ENCODE results near the gene TOR2A. TPM values are rescaled to one million over a fixed set of nuclear protein-coding genes. Genes with fewer than 3 reads are reported as not detected.

The TOR2A gene
- total RNA-seq, 1 experiment from 2014 or later = 5.8 TPM

- H3K27ac ChIP-seq = no peak overlapping the region
- DNase-seq = no peak
- no peak overlapping the region for H3K4me3 ChIP-seq
- no peaks in the 10 kb centered on the region for H3K36me3 ChIP-seq
- no peaks in the 10 kb centered on the region for H3K27me3 ChIP-seq
- peaks cover 7% of the 10 kb centered on the region; the same call in 1 of the 2 replicates for H3K4me1 ChIP-seq
- H3K9me3 ChIP-seq (replicated peaks) = no peaks in the 10 kb centered on the region
These were observed 4.7 kb upstream of the TOR2A start for GRCh38 chr9:127739614-127740330.

DNA sequence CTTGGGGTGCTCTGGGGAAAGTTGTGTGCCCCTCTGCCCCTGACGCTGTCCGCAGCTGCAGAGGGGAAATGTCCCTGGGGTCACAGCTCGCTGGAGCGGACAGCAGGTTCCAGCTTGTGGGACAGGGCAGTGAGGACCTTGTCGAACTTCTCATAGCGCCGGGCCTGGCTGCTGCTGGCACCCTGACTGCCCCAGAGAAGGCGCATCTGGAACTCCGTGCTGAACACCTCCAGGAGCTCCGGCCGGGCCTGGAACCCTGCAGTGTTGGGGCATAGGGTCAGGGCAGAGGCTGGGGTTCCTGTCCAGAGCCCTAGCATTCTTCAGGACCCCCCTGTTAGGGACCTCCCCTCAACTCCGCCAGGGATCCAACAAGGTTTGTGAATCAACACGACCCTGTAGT lies 3.6 kb upstream of the TOR2A start:
- Histone ChIP-seq H3K27me3 (no peaks in the 10 kb centered on the region), H3K4me3 (no peak overlapping the region), H3K9me3 (replicated peaks) (no peaks in the 10 kb centered on the region), H3K36me3 (no peaks in the 10 kb centered on the region), H3K27ac (no peak overlapping the region), H3K4me1 (peaks cover 7% of the 10 kb centered on the region; the same call in 1 of the 2 replicates)
- DNase-seq = no peak

DNA sequence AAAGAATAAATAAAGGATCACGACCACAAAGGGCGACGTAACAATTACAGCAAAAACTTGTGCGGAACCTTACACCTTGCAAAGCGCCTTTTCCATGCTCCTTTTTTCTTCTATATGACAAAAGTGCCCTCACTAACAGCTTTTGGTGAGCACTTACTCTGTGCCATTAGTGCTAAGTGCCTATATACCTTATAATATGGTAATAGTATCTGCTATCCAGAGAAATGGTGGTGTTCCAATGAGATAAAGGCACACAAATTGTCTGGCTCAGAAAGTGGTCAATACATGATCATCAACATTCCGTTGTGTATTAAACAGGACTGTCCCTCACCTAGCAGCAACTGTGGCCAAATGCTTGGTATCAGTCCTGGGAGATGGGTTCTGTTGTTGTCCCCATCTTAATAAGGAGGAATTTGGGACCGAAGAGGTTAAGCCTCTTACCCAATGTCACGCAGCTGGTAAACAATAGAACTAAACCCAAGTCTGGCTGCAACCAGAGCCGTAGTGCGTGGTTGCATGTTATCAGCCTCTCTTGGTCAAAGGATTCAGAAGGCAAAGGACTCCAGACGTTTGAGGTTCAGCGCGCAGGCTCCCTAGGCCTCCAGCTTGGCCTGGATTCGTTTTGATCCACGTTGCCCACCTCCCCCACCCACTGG lies 564 bp upstream of the TOR2A start:
- Histone ChIP-seq H3K36me3 (no peaks in the 10 kb centered on the region), H3K4me3 (no peak overlapping the region), H3K4me1 (peaks cover 4% of the 10 kb centered on the region; the same call in 1 of the 2 replicates), H3K9me3 (replicated peaks) (no peaks in the 10 kb centered on the region), H3K27me3 (no peaks in the 10 kb centered on the region), H3K27ac (no peak overlapping the region)
- DNase-seq = peak in 1 of 2 experiments; percentile 32

DNA sequence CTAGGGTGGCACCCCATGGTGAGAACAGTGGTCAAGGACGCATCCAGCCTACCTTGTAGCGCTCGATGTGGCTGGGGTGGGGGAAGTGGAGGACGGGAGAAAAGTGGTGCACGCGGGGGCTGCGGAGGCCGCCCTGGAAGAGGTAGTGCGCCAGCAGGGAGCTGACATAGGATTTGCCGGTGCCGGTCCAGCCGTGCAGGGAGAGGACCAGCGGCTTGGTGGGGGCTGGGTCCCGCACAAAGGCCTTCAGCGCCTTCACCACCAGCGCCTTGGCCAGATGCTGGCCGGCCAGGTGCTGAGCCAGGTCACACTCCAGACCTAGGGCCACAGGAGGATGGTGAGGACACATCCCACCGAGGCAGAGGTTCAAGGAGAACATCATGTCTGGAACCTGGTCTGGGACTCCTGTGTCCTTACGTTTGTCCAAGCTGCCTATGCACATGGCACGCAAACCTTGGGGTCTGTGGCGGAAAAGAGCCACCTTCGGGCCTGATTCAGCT lies 797 bp downstream of the TOR2A start:
- Histone ChIP-seq H3K36me3 (no peaks in the 10 kb centered on the region), H3K9me3 (replicated peaks) (no peaks in the 10 kb centered on the region), H3K4me1 (peaks cover 4% of the 10 kb centered on the region; the same call in 1 of the 2 replicates), H3K27me3 (peaks cover 9% of the 10 kb centered on the region; the same call in 1 of the 2 replicates), H3K27ac (no peak overlapping the region), H3K4me3 (peak overlapping the region; percentile 74)
- DNase-seq = no peak

DNA sequence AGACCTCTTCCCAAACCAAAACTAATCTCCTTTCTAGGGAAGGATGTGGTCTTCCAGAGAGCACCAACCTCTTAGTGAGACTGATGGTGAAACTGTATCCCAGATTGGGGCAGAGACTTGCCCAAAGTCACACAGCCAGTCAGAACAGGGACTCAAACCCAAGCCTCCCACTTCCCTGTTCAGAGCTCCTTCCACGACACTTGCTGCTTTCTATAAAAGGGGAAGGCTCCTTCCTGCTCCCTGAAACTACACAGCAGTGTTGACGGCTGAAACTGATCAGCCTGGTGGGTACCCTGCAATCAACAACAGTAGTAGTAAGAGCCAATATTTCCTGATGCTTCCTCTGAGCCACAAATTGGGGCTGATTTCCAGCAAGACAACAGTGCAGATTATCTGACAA lies 1.5 kb downstream of the TOR2A start:
- DNase-seq = no peak
- H3K4me3 ChIP-seq = no peak overlapping the region
- no peaks in the 10 kb centered on the region for H3K9me3 ChIP-seq (replicated peaks)
- H3K27me3 ChIP-seq = peaks cover 15% of the 10 kb centered on the region; the same call in 1 of the 2 replicates
- H3K4me1 ChIP-seq = peaks cover 4% of the 10 kb centered on the region; the same call in 1 of the 2 replicates
- no peaks in the 10 kb centered on the region for H3K36me3 ChIP-seq
- no peak overlapping the region for H3K27ac ChIP-seq

DNA sequence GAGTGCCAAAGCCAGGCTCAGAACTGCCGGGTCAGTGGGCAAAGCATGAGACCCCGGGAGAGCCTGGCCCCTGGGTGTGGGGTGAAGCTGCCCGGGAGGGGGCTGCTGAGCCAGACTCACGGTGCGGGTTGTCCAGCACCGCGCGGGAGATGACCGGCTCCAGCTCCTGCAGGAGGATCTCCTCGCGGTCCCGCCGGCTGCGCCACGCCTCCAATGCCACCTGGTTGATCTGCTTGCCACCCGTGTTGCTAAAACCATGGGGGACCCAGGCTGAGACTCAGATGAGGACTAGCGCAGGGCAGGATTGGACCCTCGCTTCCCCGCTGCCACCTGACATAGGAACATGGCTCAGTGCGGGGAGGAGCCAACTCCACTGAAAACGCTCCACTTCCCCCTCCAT lies 2.6 kb downstream of the TOR2A start:
- peaks cover 4% of the 10 kb centered on the region; the same call in 1 of the 2 replicates for H3K4me1 ChIP-seq
- no peak for DNase-seq
- H3K27ac ChIP-seq = no peak overlapping the region
- no peak overlapping the region for H3K4me3 ChIP-seq
- H3K36me3 ChIP-seq = no peaks in the 10 kb centered on the region
- peaks cover 15% of the 10 kb centered on the region; the same call in 1 of the 2 replicates for H3K27me3 ChIP-seq
- no peaks in the 10 kb centered on the region for H3K9me3 ChIP-seq (replicated peaks)

DNA sequence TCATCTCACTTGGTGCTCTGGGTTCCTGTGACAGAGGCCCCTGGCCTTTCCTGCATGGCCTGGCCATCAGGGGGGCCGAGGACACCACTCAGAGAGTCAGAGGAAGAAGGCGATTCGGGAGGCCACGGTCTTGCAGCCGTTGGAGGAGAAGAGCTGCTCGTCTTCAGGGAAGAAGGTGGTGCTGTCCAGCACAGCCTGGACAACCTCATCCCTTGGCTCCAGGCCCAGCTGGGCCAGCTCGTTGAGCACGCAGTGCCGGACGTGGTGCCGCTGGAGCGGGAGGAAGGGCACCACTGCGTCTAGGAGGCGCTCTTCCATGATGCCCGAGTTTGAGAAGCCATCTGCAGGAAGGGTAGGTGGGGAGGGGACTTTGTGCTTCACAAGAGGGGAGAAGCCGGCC lies 3.2 kb downstream of the TOR2A start:
- Histone ChIP-seq H3K27me3 (peaks cover 15% of the 10 kb centered on the region; the same call in 1 of the 2 replicates), H3K27ac (no peak overlapping the region), H3K36me3 (no peaks in the 10 kb centered on the region), H3K4me3 (no peak overlapping the region), H3K9me3 (replicated peaks) (no peaks in the 10 kb centered on the region), H3K4me1 (peaks cover 4% of the 10 kb centered on the region; the same call in 1 of the 2 replicates)
- DNase-seq = no peak

DNA sequence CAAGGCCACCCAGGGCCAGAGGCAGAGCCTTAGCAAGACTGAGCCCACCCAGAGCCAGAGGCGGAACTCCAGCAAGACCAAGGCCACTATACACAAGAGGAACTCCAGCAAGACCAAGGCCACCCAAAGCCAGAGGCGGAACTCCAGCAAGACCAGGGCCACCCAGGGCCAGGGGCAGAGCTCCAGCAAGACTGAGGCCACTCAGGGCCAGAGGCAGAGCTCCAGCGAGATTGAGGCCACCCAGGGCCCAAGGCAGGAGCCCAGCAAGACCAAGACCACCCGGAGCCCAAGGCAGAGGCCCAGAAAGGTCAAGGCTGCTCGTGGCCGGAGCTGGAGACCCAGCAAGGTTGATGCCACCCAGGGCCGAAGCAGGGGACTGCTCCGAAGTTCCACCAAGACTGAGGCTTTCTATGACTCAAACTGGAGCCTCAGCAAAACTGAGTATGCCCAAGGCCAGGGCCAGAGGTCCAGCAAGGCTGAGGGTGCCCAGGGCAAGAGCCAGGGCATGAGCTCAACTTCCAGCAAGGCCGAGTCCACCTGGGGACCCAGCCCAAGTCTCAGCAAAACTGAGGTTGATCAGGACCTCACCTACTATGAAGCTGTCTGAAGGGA lies 4.2 kb downstream of the TOR2A start:
- peaks cover 15% of the 10 kb centered on the region; the same call in 1 of the 2 replicates for H3K27me3 ChIP-seq
- no peaks in the 10 kb centered on the region; the same call in 1 of the 2 replicates for H3K4me1 ChIP-seq
- H3K36me3 ChIP-seq = no peaks in the 10 kb centered on the region
- H3K9me3 ChIP-seq (replicated peaks) = no peaks in the 10 kb centered on the region
- H3K4me3 ChIP-seq = no peak overlapping the region
- H3K27ac ChIP-seq = no peak overlapping the region
- no peak for DNase-seq

- H3K27me3 ChIP-seq = peaks cover 15% of the 10 kb centered on the region; the same call in 1 of the 2 replicates
- H3K9me3 ChIP-seq (replicated peaks) = no peaks in the 10 kb centered on the region
- DNase-seq = no peak
- H3K36me3 ChIP-seq = no peaks in the 10 kb centered on the region
- no peak overlapping the region for H3K27ac ChIP-seq
- H3K4me3 ChIP-seq = no peak overlapping the region
- H3K4me1 ChIP-seq = no peaks in the 10 kb centered on the region
These were observed 4.8 kb downstream of the TOR2A start for GRCh38 chr9:127730262-127730661.

GRCh38 chr9:127729522-127730256 lies 5.4 kb downstream of the TOR2A start:
- H3K27ac ChIP-seq = no peak overlapping the region
- peaks cover 5% of the 10 kb centered on the region for H3K4me1 ChIP-seq
- H3K4me3 ChIP-seq = no peak overlapping the region
- H3K9me3 ChIP-seq (replicated peaks) = no peaks in the 10 kb centered on the region
- DNase-seq = no peak
- peaks cover 15% of the 10 kb centered on the region; the same call in 1 of the 2 replicates for H3K27me3 ChIP-seq
- H3K36me3 ChIP-seq = no peaks in the 10 kb centered on the region

GRCh38 chr9:127728808-127729207 lies 6.3 kb downstream of the TOR2A start:
- DNase-seq = no peak
- no peaks in the 10 kb centered on the region for H3K9me3 ChIP-seq (replicated peaks)
- no peaks in the 10 kb centered on the region for H3K36me3 ChIP-seq
- H3K27me3 ChIP-seq = peaks cover 15% of the 10 kb centered on the region; the same call in 1 of the 2 replicates
- H3K4me3 ChIP-seq = no peak overlapping the region
- peaks cover 8% of the 10 kb centered on the region for H3K4me1 ChIP-seq
- no peak overlapping the region for H3K27ac ChIP-seq

- no peak for DNase-seq
- no peak overlapping the region for H3K27ac ChIP-seq
- H3K36me3 ChIP-seq = no peaks in the 10 kb centered on the region
- H3K4me3 ChIP-seq = no peak overlapping the region
- no peaks in the 10 kb centered on the region for H3K9me3 ChIP-seq (replicated peaks)
- peaks cover 8% of the 10 kb centered on the region for H3K4me1 ChIP-seq
- H3K27me3 ChIP-seq = peaks cover 21% of the 10 kb centered on the region; the same call in 1 of the 2 replicates
These were observed 8.2 kb downstream of the TOR2A start for GRCh38 chr9:127726871-127727270.

DNA sequence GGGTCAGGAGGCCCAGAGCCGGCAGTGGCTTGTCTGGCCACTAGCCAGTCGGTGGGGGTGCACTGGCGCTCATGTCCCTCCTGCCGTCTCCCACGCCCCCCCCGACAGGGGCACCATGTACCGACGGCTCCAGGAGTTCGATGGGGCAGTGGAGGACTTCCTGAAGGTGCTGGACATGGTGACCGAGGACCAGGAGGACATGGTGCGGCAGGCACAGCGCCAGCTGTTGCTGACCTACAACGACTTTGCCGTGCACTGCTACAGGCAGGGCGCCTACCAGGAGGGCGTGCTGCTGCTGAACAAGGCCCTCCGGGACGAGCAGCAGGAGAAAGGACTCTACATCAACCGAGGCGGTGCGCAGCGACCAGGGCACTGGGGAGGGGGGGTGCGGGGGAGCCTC lies 11.1 kb downstream of the TOR2A start:
- Histone ChIP-seq H3K4me3 (0 out of 2 replicates have a peak overlapping the region, but pooled peaks have one; percentile 16), H3K27ac (no peak overlapping the region), H3K9me3 (replicated peaks) (no peaks in the 10 kb centered on the region), H3K4me1 (peaks cover 8% of the 10 kb centered on the region), H3K27me3 (peaks cover 15% of the 10 kb centered on the region), H3K36me3 (no peaks in the 10 kb centered on the region)
- DNase-seq = peak; percentile 50 to 58

- Histone ChIP-seq H3K9me3 (replicated peaks) (no peaks in the 10 kb centered on the region), H3K27ac (no peak overlapping the region)
- DNase-seq = no peak
These were observed 11.7 kb downstream of the TOR2A start for GRCh38 chr9:127723444-127723843.

More at GRCh38 chr9:127723444-127723843, 11.7 kb downstream of the TOR2A start:
- Histone ChIP-seq H3K4me3 (no peak overlapping the region), H3K36me3 (no peaks in the 10 kb centered on the region), H3K4me1 (peaks cover 8% of the 10 kb centered on the region), H3K27me3 (peaks cover 12% of the 10 kb centered on the region)

All from SJCRH30 (cell line).